IMR-90 (cell line): Measurements from ENCODE around the gene CEMP1. TPM values are rescaled to one million over a fixed set of nuclear protein-coding genes. Genes with fewer than 3 reads are reported as not detected.
"Not testable (repeated sequence)": the region's sequence is repeated elsewhere in the genome, so short reads cannot be mapped to it uniquely, and the experiment has no call there.

Source experiments
- ATAC-seq: fragments of 200-7000 bp; cut with Tn5 transposase; 2 replicates; pipeline ENCODE4 v1.9.1; 2020; ENCODE audit warnings: low read depth, mild to moderate bottlenecking, moderate library complexity
- BruUV-seq: library from RNA; stranded (reverse); fragments of 400-500 nt; replicated peaks from 2 replicates; lab custom pipeline; 2021; lab: Mats Ljungman, UMichigan
- CTCF ChIA-PET: fragments of 300-600 bp; formaldehyde crosslinking; extraction: SDS; loops from one replicate; lab custom pipeline; 2021; ENCODE audit warnings: antibody characterized with exemption; lab: Yijun Ruan, JAX
- POLR2A ChIA-PET: fragments of 300-600 bp; sonication (Branson Sonifier 250); formaldehyde crosslinking; loops from one replicate; lab custom pipeline; 2022; ENCODE audit warnings: antibody characterized with exemption; ENCODE audit not compliant: unreplicated experiment; lab: Charles Lee
- DNase-seq: peaks from one replicate; pipeline ENCODE4 v3.0.0; 2013
- H2AFZ ChIP-seq: replicated peaks from 2 replicates; pipeline ENCODE3; 2013; ENCODE audit warnings: low read length, mild to moderate bottlenecking; ENCODE audit not compliant: poor library complexity
- H2AK5ac ChIP-seq: 2 replicates; pipeline ENCODE4 v1.6.1; 2013; ENCODE audit warnings: low read depth, low read length, inconsistent platforms
- H2AK9ac ChIP-seq: replicated peaks from 2 replicates; pipeline ENCODE3; 2013; ENCODE audit warnings: mild to moderate bottlenecking, low read depth, low read length, moderate library complexity; ENCODE audit not compliant: poor library complexity
- H2BK120ac ChIP-seq: 2 replicates; pipeline ENCODE4 v1.6.1; 2013; ENCODE audit warnings: low read depth, low read length, inconsistent platforms
- H2BK15ac ChIP-seq: 3 replicates; pipeline ENCODE4 v1.6.1; 2013; ENCODE audit warnings: low read depth, low read length, inconsistent platforms
- H2BK20ac ChIP-seq: 2 replicates; pipeline ENCODE4 v1.6.1; 2013; ENCODE audit warnings: low read depth, mild to moderate bottlenecking, inconsistent platforms, low read length, moderate library complexity
- H2BK5ac ChIP-seq: 2 replicates; pipeline ENCODE4 v1.6.1; 2013; ENCODE audit warnings: mild to moderate bottlenecking, low read depth, low read length, inconsistent platforms; ENCODE audit not compliant: poor library complexity, severe bottlenecking
- H3K14ac ChIP-seq: replicated peaks from 2 replicates; pipeline ENCODE4 v1.6.1; 2013; ENCODE audit warnings: low read depth, low read length, inconsistent platforms
- H3K18ac ChIP-seq: 2 replicates; pipeline ENCODE4 v1.6.1; 2013; ENCODE audit warnings: low read depth, low read length, control low read depth
- H3K23ac ChIP-seq: 2 replicates; pipeline ENCODE4 v1.6.1; 2013; ENCODE audit warnings: low read depth, low read length, inconsistent platforms
- H3K27ac ChIP-seq: 2 replicates; pipeline ENCODE4 v1.5.1; 2013; ENCODE audit warnings: mild to moderate bottlenecking, control low read depth, low read length; ENCODE audit not compliant: insufficient read depth
- H3K27me3 ChIP-seq: 2 replicates; pipeline ENCODE4 v1.6.1; 2013; ENCODE audit warnings: low read length; ENCODE audit not compliant: control insufficient read depth, insufficient read depth
- H3K36me3 ChIP-seq: 2 replicates; pipeline ENCODE4 v1.6.1; 2013; ENCODE audit warnings: low read length, mixed read lengths; ENCODE audit not compliant: control insufficient read depth, insufficient read depth
- H3K4ac ChIP-seq: 2 replicates; pipeline ENCODE4 v1.6.1; 2013; ENCODE audit warnings: low read depth, low read length, inconsistent platforms
- H3K4me1 ChIP-seq: 2 replicates; pipeline ENCODE4 v1.6.1; 2013; ENCODE audit warnings: low read length, mixed read lengths; ENCODE audit not compliant: control insufficient read depth, insufficient read depth
- H3K4me2 ChIP-seq: 2 replicates; pipeline ENCODE4 v1.6.1; 2013; ENCODE audit warnings: low read depth, mild to moderate bottlenecking, control low read depth, low read length, moderate library complexity
- H3K4me3 ChIP-seq: 2 replicates; pipeline ENCODE4 v1.5.1; 2013; ENCODE audit warnings: low read depth, mild to moderate bottlenecking, control low read depth, low read length, moderate library complexity; ENCODE audit not compliant: insufficient read depth
- H3K56ac ChIP-seq: 2 replicates; pipeline ENCODE4 v1.6.1; 2013; ENCODE audit warnings: low read length, inconsistent platforms; ENCODE audit not compliant: insufficient read depth; ENCODE audit errors: extremely low read depth
- H3K79me1 ChIP-seq, 2 experiments: 2 replicates each; pipeline ENCODE4 v1.6.1; 2013; ENCODE audit warnings: low read length in 2 of 2, inconsistent platforms in 1 of 2, low read depth in 1 of 2
- H3K9ac ChIP-seq: 2 replicates; pipeline ENCODE4 v1.6.1; 2013; ENCODE audit warnings: low read depth, low read length, control low read depth
- H3K9me1 ChIP-seq: 2 replicates; pipeline ENCODE4 v1.6.1; 2013; ENCODE audit warnings: low read length, inconsistent platforms; ENCODE audit not compliant: insufficient read depth
- H3K9me3 ChIP-seq: 2 replicates; pipeline ENCODE4 v1.6.1; 2013; ENCODE audit warnings: low read length; ENCODE audit not compliant: control insufficient read depth, insufficient read depth
- H4K20me1 ChIP-seq: 2 replicates; pipeline ENCODE4 v1.6.1; 2013; ENCODE audit warnings: low read length, inconsistent platforms; ENCODE audit not compliant: insufficient read depth
- H4K5ac ChIP-seq: 2 replicates; pipeline ENCODE4 v1.6.1; 2013; ENCODE audit warnings: mild to moderate bottlenecking, low read depth, low read length, control low read depth
- H4K8ac ChIP-seq, 2 experiments: 2 replicates each; pipeline ENCODE4 v1.6.1; 2013; ENCODE audit warnings: low read depth in 2 of 2, low read length in 2 of 2, control low read depth in 1 of 2, inconsistent platforms in 1 of 2
- H4K91ac ChIP-seq: 2 replicates; pipeline ENCODE4 v1.6.1; 2013; ENCODE audit warnings: low read depth, low read length, inconsistent platforms; ENCODE audit not compliant: insufficient read depth
- WGBS, 2 experiments: methylation state at CpG; one replicate each; pipeline versions ENCODE4 v1.1.5 to v1.1.7; 2013; ENCODE audit warnings: missing lambda C conversion rate in 2 of 2; ENCODE audit not compliant: insufficient read length in 1 of 2; ENCODE audit errors: extremely low coverage in 2 of 2; 5-methylcytosine and 5-hydroxymethylcytosine counted together
- dilution Hi-C: fragments of 300-500 bp; cut with HindIII; formaldehyde crosslinking; loops from one replicate; pipeline ENCODE4 v1.14.3; 2018; ENCODE audit warnings: low sequenced_read_pairs; ENCODE audit not compliant: unreplicated experiment
- in situ Hi-C: fragments of 300-500 bp; cut with MboI; formaldehyde crosslinking; loops from 3 replicates; pipeline ENCODE4 v1.14.3; 2019; ENCODE audit warnings: low sequenced_read_pairs, inconsistent platforms, mixed read lengths
- intact Hi-C: fragments of 100-400 bp; cut with micrococcal nuclease; formaldehyde crosslinking; loops from 2 replicates; pipeline ENCODE4 v1.10.0; 2022
- polyA plus RNA-seq, 3 experiments: library from polyadenylated mRNA; depleted of rRNA; stranded (reverse); fragments of >200 nt; gene quantifications; 2 replicates each; pipeline ENCODE4 v1.2.3, GENCODE V29; 2012; ENCODE audit warnings: low replicate concordance in 1 of 3
- total RNA-seq: library from RNA; depleted of rRNA; stranded (reverse); fragments of >200 nt; gene quantifications from 2 replicates; pipeline ENCODE4 v1.2.3, GENCODE V29; 2012

The CEMP1 gene
- total and polyA plus RNA-seq, 2 of the 4 experiments (the other 2 are of a cell fraction), result not detected

- ATAC-seq, H2BK120ac ChIP-seq, H4K91ac ChIP-seq, H2AK9ac ChIP-seq, H2AFZ ChIP-seq, H4K8ac ChIP-seq, H3K36me3 ChIP-seq, H3K27ac ChIP-seq, DNase-seq, H3K23ac ChIP-seq, H3K4me3 ChIP-seq, H2BK5ac ChIP-seq, H3K79me1 ChIP-seq, H3K56ac ChIP-seq, in situ Hi-C loops, H4K5ac ChIP-seq, H3K4ac ChIP-seq, H3K4me1 ChIP-seq, H3K9ac ChIP-seq, H3K27me3 ChIP-seq, CTCF ChIA-PET, intact Hi-C loops, H4K20me1 ChIP-seq, H3K4me2 ChIP-seq, H3K18ac ChIP-seq, H2BK15ac ChIP-seq, POLR2A ChIA-PET, H3K9me1 ChIP-seq, dilution Hi-C loops, H3K14ac ChIP-seq, H2AK5ac ChIP-seq, H3K9me3 ChIP-seq, H2BK20ac ChIP-seq, BruUV-seq: not testable (repeated sequence)
- WGBS, 2 experiments, result no CpG with 5 or more reads among the region's 15 CpGs
Observed at GRCh38 chr16:2557150-2557549, 25.9 kb upstream of the CEMP1 start.

GRCh38 chr16:2554709-2555425 is 23.7 kb upstream of the CEMP1 start:
- H2BK5ac ChIP-seq, H3K79me1 ChIP-seq, H3K4ac ChIP-seq, in situ Hi-C loops, H2BK15ac ChIP-seq, H2AK5ac ChIP-seq, H4K8ac ChIP-seq, H3K4me2 ChIP-seq, DNase-seq, intact Hi-C loops, dilution Hi-C loops, H3K56ac ChIP-seq, H3K4me1 ChIP-seq, H3K23ac ChIP-seq, H3K14ac ChIP-seq, H3K36me3 ChIP-seq, H4K20me1 ChIP-seq, H3K18ac ChIP-seq, H3K4me3 ChIP-seq, H3K9me3 ChIP-seq, H4K91ac ChIP-seq, H2BK120ac ChIP-seq, H3K9me1 ChIP-seq, H3K9ac ChIP-seq, CTCF ChIA-PET, H3K27ac ChIP-seq, POLR2A ChIA-PET, H2BK20ac ChIP-seq, H2AFZ ChIP-seq, H2AK9ac ChIP-seq, H3K27me3 ChIP-seq, H4K5ac ChIP-seq: not testable (repeated sequence)
- TSS peak; percentile 77 for BruUV-seq
- WGBS, 2 experiments, result no CpG with 5 or more reads among the region's 13 CpGs
- ATAC-seq, result peak; percentile 74
